GM13977 (cell line): Measurements from ENCODE around the gene EIF4G3.

Experiments
- DNase-seq: peaks from one replicate; pipeline ENCODE4 v3.0.0; 2012; ENCODE audit warnings: low spot score
- CTCF ChIP-seq: IDR thresholded peaks from 2 replicates; pipeline ENCODE4 v1.5.1; 2012; ENCODE audit warnings: mild to moderate bottlenecking, control low read depth; ENCODE audit not compliant: insufficient read depth; ENCODE audit errors: extremely low read depth, missing control alignments
- in situ Hi-C: fragments of 300-500 bp; cut with MboI; formaldehyde crosslinking; loops from one replicate; pipeline ENCODE4 v1.12.0; 2022; ENCODE audit warnings: low sequenced_read_pairs, low pct_unique_long_range_greater_than_20kb, mixed read lengths, inconsistent platforms; ENCODE audit not compliant: unreplicated experiment

The EIF4G3 gene

GRCh38 chr1:20770314-20771087 lies 406.2 kb downstream of the EIF4G3 start:
- no peak for TF ChIP-seq CTCF
- DNase-seq, result no peak
- in situ Hi-C loops, result no loop called here

GRCh38 chr1:20767271-20767670 lies 409.4 kb downstream of the EIF4G3 start:
- in situ Hi-C loops, result no loop called here
- no peak for DNase-seq
- no peak for TF ChIP-seq CTCF

GRCh38 chr1:20763417-20763816 lies 413.3 kb downstream of the EIF4G3 start:
- no peak for TF ChIP-seq CTCF
- in situ Hi-C loops, result no loop called here

GRCh38 chr1:20760322-20760721 lies 416.4 kb downstream of the EIF4G3 start:
- in situ Hi-C loops, result no loop called here
- TF ChIP-seq CTCF, result no peak

More at GRCh38 chr1:20763417-20763816, 413.3 kb downstream of the EIF4G3 start:
- DNase-seq, result no peak

More at GRCh38 chr1:20760322-20760721, 416.4 kb downstream of the EIF4G3 start:
- DNase-seq, result no peak
